Esophagus muscularis mucosa (tissue), 4 donors: Measurements from ENCODE around the gene FER. TPM values are rescaled to one million over a fixed set of nuclear protein-coding genes. Genes with fewer than 3 reads are reported as not detected.
A peak's percentile ranks its signal among the peaks of the same experiment; 100 is the strongest.

Experiments
- DNase-seq: peaks from one replicate; pipeline ENCODE4 v3.0.0-alpha.2; 2017; ENCODE audit errors: extremely low spot score
- H3K27ac ChIP-seq, 4 donors: fragments of 200-600 bp; sonication (generic); replicated peaks in 1 of 4; 1 replicate in 3 of 4; 2 replicates in 1 of 4; pipeline ENCODE4 v1.5.1; 2016 to 2019; ENCODE audit warnings: mild to moderate bottlenecking in 1 of 4
- H3K27me3 ChIP-seq, 4 donors: fragments of 200-600 bp; sonication (generic); one replicate each; pipeline versions ENCODE4 v1.5.1 to v1.6.0; 2016 to 2019
- H3K36me3 ChIP-seq, 4 donors: fragments of 200-600 bp; sonication (generic); one replicate each; pipeline ENCODE4 v1.5.1; 2016 to 2019
- H3K4me1 ChIP-seq, 4 donors: fragments of 200-600 bp; sonication (generic); one replicate each; pipeline ENCODE4 v1.5.1; 2016 to 2019
- H3K4me3 ChIP-seq, 4 donors: fragments of 200-600 bp; sonication (generic); 1 replicate in 2 of 4; 2 replicates in 2 of 4; pipeline ENCODE4 v1.5.1; 2016 to 2019; ENCODE audit warnings: mild to moderate bottlenecking in 4 of 4, moderate library complexity in 1 of 4
- H3K9me3 ChIP-seq, 4 donors: fragments of 200-600 bp; sonication (generic); 1 replicate in 3 of 4; 2 replicates in 1 of 4; pipeline ENCODE4 v1.5.1; 2016 to 2019
- CTCF ChIP-seq, 3 experiments: fragments of 200-600 bp in 2 of 3; fragments of 450-650 bp in 1 of 3; sonication (generic) in 2 of 3; IDR thresholded peaks; one replicate each; pipeline ENCODE4 v1.5.1; 2017 to 2019; ENCODE audit warnings: antibody characterized with exemption in 3 of 3, mild to moderate bottlenecking in 2 of 3, moderate library complexity in 1 of 3
- EP300 ChIP-seq: sonication (generic); formaldehyde crosslinking; IDR thresholded peaks from one replicate; pipeline ENCODE4 v1.6.1; 2017; ENCODE audit warnings: antibody characterized with exemption
- POLR2A ChIP-seq: fragments of 450-650 bp; IDR thresholded peaks from one replicate; pipeline ENCODE4 v1.6.1; 2017; ENCODE audit warnings: antibody characterized with exemption, moderate library complexity, mild to moderate bottlenecking, low read depth
- POLR2AphosphoS5 ChIP-seq, 2 donors: sonication (generic); formaldehyde crosslinking; IDR thresholded peaks; one replicate each; pipeline ENCODE4 v1.6.1; 2017; ENCODE audit warnings: antibody characterized with exemption in 2 of 2
- WGBS: methylation state at CpG from one replicate; pipeline ENCODE4 v1.1.5; 2018; 5-methylcytosine and 5-hydroxymethylcytosine counted together
- intact Hi-C: fragments of 100-400 bp; cut with DNase I; formaldehyde crosslinking; loops from one replicate; pipeline ENCODE4 v1.15.1; 2023
- total RNA-seq, 4 donors: library from RNA; depleted of rRNA; stranded (reverse); fragments of >200 nt; gene quantifications; one replicate each; pipeline versions ENCODE4 v1.1.0 to v1.2.1, GENCODE V29; 2016

FER gene
- total RNA-seq, 4 donors from 2014 or later, result 17.6 to 32.8 (median 25.4) TPM

- DNase-seq, result no peak
- WGBS, result 93% methylated on average over 3 of the region's 3 CpGs
- Histone ChIP-seq H3K4me3 (no peak overlapping the region), H3K9me3 (peaks cover 0 to 13% (median 8%) of the 10 kb centered on the region in 4 donors), H3K36me3 (peaks cover 0 to 10% (median 4%) of the 10 kb centered on the region in 4 donors), H3K27me3 (no peaks in the 10 kb centered on the region), H3K27ac (no peak overlapping the region), H3K4me1 (peaks cover 0 to 4% (median 0%) of the 10 kb centered on the region in 4 donors)
- intact Hi-C loops, result no loop called here
- TF ChIP-seq POLR2AphosphoS5 (IDR thresholded peaks at IDR 0.05) (no peak), CTCF (IDR thresholded peaks at IDR 0.05) (no peak), POLR2A (no peak), EP300 (no peak)
Measured at GRCh38 chr5:108801301-108801700, 53.6 kb downstream of the FER start.

- DNase-seq, result no peak
- Histone ChIP-seq H3K9me3 (peaks cover 0 to 13% (median 8%) of the 10 kb centered on the region in 4 donors), H3K4me3 (no peak overlapping the region), H3K27ac (no peak overlapping the region), H3K27me3 (no peaks in the 10 kb centered on the region), H3K4me1 (peaks cover 0 to 4% (median 0%) of the 10 kb centered on the region in 4 donors), H3K36me3 (peaks cover 0 to 10% (median 4%) of the 10 kb centered on the region in 4 donors)
- no peak for TF ChIP-seq POLR2AphosphoS5 (IDR thresholded peaks at IDR 0.05)
- 75% methylated on average over 4 of the region's 4 CpGs for WGBS
- intact Hi-C loops, result no loop called here
Measured at GRCh38 chr5:108801776-108802175, 54.1 kb downstream of the FER start.

GRCh38 chr5:108810717-108811116 is 63.0 kb downstream of the FER start:
- WGBS, result 100% methylated on average over 2 of the region's 3 CpGs
- peaks cover 0 to 25% (median 21%) of the 10 kb centered on the region in 4 donors for H3K4me1 ChIP-seq
- DNase-seq, result no peak
- H3K9me3 ChIP-seq, result no peaks in the 10 kb centered on the region
- peaks cover 0 to under 1% (median 0%) of the 10 kb centered on the region in 4 donors for H3K36me3 ChIP-seq
- H3K4me3 ChIP-seq, result no peak overlapping the region
- H3K27ac ChIP-seq, result no peak overlapping the region
- intact Hi-C loops, result no loop called here
- TF ChIP-seq EP300 (no peak), POLR2A (no peak), CTCF (IDR thresholded peaks at IDR 0.05) (no peak), POLR2AphosphoS5 (IDR thresholded peaks at IDR 0.05) (no peak)
- H3K27me3 ChIP-seq, result no peaks in the 10 kb centered on the region

- H3K27ac ChIP-seq, result peak overlapping the region in 2 of 4 donors; percentile 1 to 30
- no peaks in the 10 kb centered on the region for H3K9me3 ChIP-seq
Measured at GRCh38 chr5:108813673-108814072, 66.0 kb downstream of the FER start.

GRCh38 chr5:108814551-108814950 is 66.9 kb downstream of the FER start:
- 39% methylated on average over 4 of the region's 4 CpGs for WGBS
- Histone ChIP-seq H3K27ac (peak overlapping the region in 1 of 4 donors; percentile 1), H3K36me3 (no peaks in the 10 kb centered on the region), H3K4me3 (no peak overlapping the region), H3K4me1 (peaks cover 0 to 39% (median 29%) of the 10 kb centered on the region in 4 donors), H3K27me3 (no peaks in the 10 kb centered on the region), H3K9me3 (no peaks in the 10 kb centered on the region)
- intact Hi-C loops, result no loop called here
- no peak for DNase-seq
- TF ChIP-seq POLR2AphosphoS5 (IDR thresholded peaks at IDR 0.05) (no peak), POLR2A (no peak), EP300 (no peak), CTCF (IDR thresholded peaks at IDR 0.05) (no peak)

More at GRCh38 chr5:108813673-108814072, 66.0 kb downstream of the FER start:
- Histone ChIP-seq H3K4me3 (peak overlapping the region in 1 of 4 donors; percentile 25), H3K27me3 (no peaks in the 10 kb centered on the region), H3K4me1 (peaks cover 0 to 39% (median 29%) of the 10 kb centered on the region in 4 donors), H3K36me3 (no peaks in the 10 kb centered on the region)
- TF ChIP-seq EP300 (no peak), POLR2AphosphoS5 (IDR thresholded peaks at IDR 0.05) (no peak), POLR2A (no peak), CTCF (IDR thresholded peaks at IDR 0.05) (no peak)
- no peak for DNase-seq
- intact Hi-C loops, result no loop called here
- 47% methylated on average over 3 of the region's 3 CpGs for WGBS
